ENCODE data around the gene CASR.

CASR gene

GRCh38 chr3:122332551-122332950 is 149.1 kb downstream of the CASR start:
- no peak overlapping the region for H3K4me3 ChIP-seq (ENCODE audit: low read length)
- no peaks in the 10 kb centered on the region for H3K36me3 ChIP-seq (ENCODE audit: insufficient read depth, low read length)
- H3K4me1 ChIP-seq (ENCODE audit: insufficient read depth, low read length), result no peaks in the 10 kb centered on the region
- no peaks in the 10 kb centered on the region for H3K9me3 ChIP-seq (ENCODE audit: low read length)
- no peak overlapping the region for H2AFZ ChIP-seq (ENCODE audit: low read depth, low read length)
- H3K27me3 ChIP-seq (ENCODE audit: insufficient read depth, low read length), result peaks cover 5% of the 10 kb centered on the region
